Activated CD8-positive, alpha-beta memory T cell treated with anti-CD3 and anti-CD28 coated beads, Interleukin-2, amount 10 ng/mL, durations not matched to agents 7 days and 5 days (primary cell): ENCODE measurements around the gene F2. TPM values are rescaled to one million over a fixed set of nuclear protein-coding genes. Genes with fewer than 3 reads are reported as not detected.

Source experiments
- ATAC-seq: fragments of 150-1000 bp; cut with Tn5 transposase; one replicate; pipeline ENCODE4 v1.10.0; 2021; ENCODE audit warnings: moderate library complexity
- CTCF ChIA-PET: fragments of 350-600 bp; sonication (Branson Sonifier 250); formaldehyde crosslinking; loops from one replicate; lab custom pipeline; 2021; ENCODE audit warnings: antibody characterized with exemption; lab: Charles Lee
- DNase-seq: peaks from one replicate; pipeline ENCODE4 v3.0.0-alpha.2; 2020
- H3K27ac Mint-ChIP-seq: one replicate; pipeline ENCODE4 v1.8.0; 2021; ENCODE audit warnings: mild to moderate bottlenecking, mixed read lengths
- H3K27me3 Mint-ChIP-seq: one replicate; pipeline ENCODE4 v1.8.0; 2021; ENCODE audit warnings: mixed read lengths
- H3K36me3 Mint-ChIP-seq: one replicate; pipeline ENCODE4 v1.8.0; 2021; ENCODE audit warnings: mild to moderate bottlenecking, mixed read lengths
- H3K4me1 Mint-ChIP-seq: one replicate; pipeline ENCODE4 v1.8.0; 2021; ENCODE audit warnings: mixed read lengths
- H3K4me3 Mint-ChIP-seq: one replicate; pipeline ENCODE4 v1.8.0; 2021; ENCODE audit warnings: mild to moderate bottlenecking, moderate library complexity, mixed read lengths
- H3K9me3 Mint-ChIP-seq: one replicate; pipeline ENCODE4 v1.8.0; 2022; ENCODE audit warnings: low read depth, mixed read lengths
- microRNA-seq: library from miRNA; unstranded; fragments of <30 nt; microRNA quantifications from one replicate; pipeline ENCODE4 v1.2.0, GENCODE V29; 2022
- total RNA-seq, 2 experiments: library from RNA; stranded (reverse); gene quantifications; one replicate each; pipeline ENCODE4 v1.2.3, GENCODE V29; 2021

F2 gene
- total RNA-seq, 2 experiments from 2014 or later, result not detected

- Mint-ChIP-seq H3K27ac (no peak overlapping the region), H3K9me3 (no peaks in the 10 kb centered on the region), H3K27me3 (no peaks in the 10 kb centered on the region), H3K4me1 (no peaks in the 10 kb centered on the region), H3K4me3 (no peak overlapping the region), H3K36me3 (peaks cover 69% of the 10 kb centered on the region)
- CTCF ChIA-PET, result interaction anchor here (1.0 kb wide), 1 partner anchor 61 kb away, joined by 3 read pairs; no protein-coding TSS in a partner anchor
- DNase-seq, result no peak
- no peak for ATAC-seq
Measured at GRCh38 chr11:46747150-46747549, 28.1 kb downstream of the F2 start.

- Mint-ChIP-seq H3K9me3 (no peaks in the 10 kb centered on the region), H3K4me1 (no peaks in the 10 kb centered on the region), H3K27me3 (no peaks in the 10 kb centered on the region), H3K36me3 (peaks cover 59% of the 10 kb centered on the region), H3K4me3 (no peak overlapping the region), H3K27ac (peak overlapping the region; percentile 30)
- CTCF ChIA-PET, result no interaction called here
- DNase-seq (no peak), ATAC-seq (no peak)
Measured at GRCh38 chr11:46755962-46756361, 36.9 kb downstream of the F2 start.

GRCh38 chr11:46759196-46759595 is 40.2 kb downstream of the F2 start:
- Mint-ChIP-seq H3K9me3 (no peaks in the 10 kb centered on the region), H3K4me3 (no peak overlapping the region), H3K27ac (no peak overlapping the region), H3K4me1 (no peaks in the 10 kb centered on the region), H3K27me3 (no peaks in the 10 kb centered on the region), H3K36me3 (peaks cover 61% of the 10 kb centered on the region)
- CTCF ChIA-PET, result interaction anchor here (1.2 kb wide), 1 partner anchor 21 kb away, joined by 3 read pairs; no protein-coding TSS in a partner anchor
- DNase-seq (no peak), ATAC-seq (no peak)

- Mint-ChIP-seq H3K9me3 (no peaks in the 10 kb centered on the region), H3K27me3 (no peaks in the 10 kb centered on the region), H3K4me1 (no peaks in the 10 kb centered on the region), H3K4me3 (no peak overlapping the region), H3K36me3 (peaks cover 58% of the 10 kb centered on the region), H3K27ac (no peak overlapping the region)
- DNase-seq, result no peak
- ATAC-seq, result no peak
- CTCF ChIA-PET, result interaction anchor here (1.2 to 1.5 kb wide), 2 partner anchors 9 to 22 kb away, joined by 3 to 4 read pairs; no protein-coding TSS in a partner anchor
Measured at GRCh38 chr11:46760429-46761128, 41.6 kb downstream of the F2 start.

GRCh38 chr11:46761807-46762206 is 42.8 kb downstream of the F2 start:
- CTCF ChIA-PET, result no interaction called here
- ATAC-seq (no peak), DNase-seq (no peak)
- H3K9me3 Mint-ChIP-seq, result no peaks in the 10 kb centered on the region
- no peaks in the 10 kb centered on the region for H3K4me1 Mint-ChIP-seq
- H3K27ac Mint-ChIP-seq, result no peak overlapping the region
- H3K27me3 Mint-ChIP-seq, result no peaks in the 10 kb centered on the region
- no peak overlapping the region for H3K4me3 Mint-ChIP-seq
- H3K36me3 Mint-ChIP-seq, result peaks cover 55% of the 10 kb centered on the region

GRCh38 chr11:46762248-46762647 is 43.2 kb downstream of the F2 start:
- CTCF ChIA-PET, result no interaction called here
- no peak for DNase-seq
- Mint-ChIP-seq H3K4me3 (no peak overlapping the region), H3K27me3 (no peaks in the 10 kb centered on the region), H3K36me3 (peaks cover 54% of the 10 kb centered on the region), H3K9me3 (no peaks in the 10 kb centered on the region), H3K4me1 (no peaks in the 10 kb centered on the region), H3K27ac (no peak overlapping the region)
- ATAC-seq, result no peak

GRCh38 chr11:46766656-46767055 is 47.6 kb downstream of the F2 start:
- no peaks in the 10 kb centered on the region for H3K9me3 Mint-ChIP-seq
- no peak for DNase-seq
- H3K27me3 Mint-ChIP-seq, result no peaks in the 10 kb centered on the region
- no peaks in the 10 kb centered on the region for H3K4me1 Mint-ChIP-seq
- H3K27ac Mint-ChIP-seq, result no peak overlapping the region
- CTCF ChIA-PET, result no interaction called here
- ATAC-seq, result no peak
- peaks cover 47% of the 10 kb centered on the region for H3K36me3 Mint-ChIP-seq
- no peak overlapping the region for H3K4me3 Mint-ChIP-seq

- H3K4me1 Mint-ChIP-seq, result no peaks in the 10 kb centered on the region
- no peak overlapping the region for H3K4me3 Mint-ChIP-seq
- peaks cover 41% of the 10 kb centered on the region for H3K36me3 Mint-ChIP-seq
- H3K27me3 Mint-ChIP-seq, result no peaks in the 10 kb centered on the region
- no peak overlapping the region for H3K27ac Mint-ChIP-seq
- no peaks in the 10 kb centered on the region for H3K9me3 Mint-ChIP-seq
- CTCF ChIA-PET, result interaction anchor here (1.2 to 1.5 kb wide), 2 partner anchors 9 to 26 kb away, joined by 3 to 4 read pairs; no protein-coding TSS in a partner anchor
- DNase-seq, result no peak
- no peak for ATAC-seq
Measured at GRCh38 chr11:46769636-46770221, 50.7 kb downstream of the F2 start.

GRCh38 chr11:46776878-46777277 is 57.9 kb downstream of the F2 start:
- Mint-ChIP-seq H3K27ac (no peak overlapping the region), H3K9me3 (no peaks in the 10 kb centered on the region), H3K4me1 (no peaks in the 10 kb centered on the region), H3K27me3 (no peaks in the 10 kb centered on the region), H3K4me3 (no peak overlapping the region), H3K36me3 (peaks cover 61% of the 10 kb centered on the region)
- CTCF ChIA-PET, result no interaction called here
- ATAC-seq (no peak), DNase-seq (no peak)

GRCh38 chr11:46778416-46778815 is 59.4 kb downstream of the F2 start:
- H3K27ac Mint-ChIP-seq, result no peak overlapping the region
- no peaks in the 10 kb centered on the region for H3K4me1 Mint-ChIP-seq
- DNase-seq, result no peak
- H3K4me3 Mint-ChIP-seq, result no peak overlapping the region
- peaks cover 62% of the 10 kb centered on the region for H3K36me3 Mint-ChIP-seq
- CTCF ChIA-PET, result no interaction called here
- no peaks in the 10 kb centered on the region for H3K9me3 Mint-ChIP-seq
- H3K27me3 Mint-ChIP-seq, result no peaks in the 10 kb centered on the region
- ATAC-seq, result no peak

Small RNA genes within 50 kb of the gene (microRNA-seq; reads per million reads assigned to microRNA genes)
- 6.0 reads per million, percentile 16 among the genes with 10 or more reads in this experiment for gene MIR5582

Other genes starting within 250 kb of the F2 start
- gene AMBRA1, start 125.2 kb upstream of the F2 start, total RNA-seq, result 10 to 100 TPM; 36.1 to 41.9 TPM
- 1 to 10 TPM; 5.9 to 6.6 TPM for gene HARBI1, start 102.0 kb upstream of the F2 start, total RNA-seq
- gene ATG13, start 101.7 kb upstream of the F2 start, total RNA-seq, result 10 to 100 TPM; 64.0 to 72.9 TPM
- 10 to 100 TPM; 61.9 to 68.5 TPM for gene ARHGAP1, start 18.6 kb upstream of the F2 start, total RNA-seq
- gene ZNF408, start 18.2 kb upstream of the F2 start, total RNA-seq, result 10 to 100 TPM; 12.6 to 15.0 TPM
- 100 to 1,000 TPM; 167 to 180 TPM for gene CKAP5, start 127.1 kb downstream of the F2 start, total RNA-seq
- gene LRP4, start 199.3 kb downstream of the F2 start, total RNA-seq, result under 1 TPM; 0.12 to 0.16 TPM
- 10 to 100 TPM; 14.5 to 18.2 TPM for gene CSTPP1, start 217.5 kb downstream of the F2 start, total RNA-seq